MCF 10A (cell line): Measurements from ENCODE around the gene RIPK3. TPM values are rescaled to one million over a fixed set of nuclear protein-coding genes. Genes with fewer than 3 reads are reported as not detected.
"Not testable (repeated sequence)": the region's sequence is repeated elsewhere in the genome, so short reads cannot be mapped to it uniquely, and the experiment has no call there.

Experiments
- Bru-seq: library from RNA; stranded (reverse); fragments of 400-500 nt; gene quantifications from one replicate; lab custom pipeline; 2021; lab: Mats Ljungman, UMichigan
- BruChase-seq, 2 experiments: library from RNA; stranded (reverse); fragments of 400-500 nt; gene quantifications; one replicate each; lab custom pipeline; 2021; lab: Mats Ljungman, UMichigan
- BruUV-seq: library from RNA; stranded (reverse); fragments of 400-500 nt; replicated peaks from 2 replicates; lab custom pipeline; 2021; lab: Mats Ljungman, UMichigan
- CTCF ChIA-PET: fragments of 300-600 bp; sonication (Branson Sonifier 250); formaldehyde crosslinking; extraction: SDS; loops from one replicate; lab custom pipeline; 2021; ENCODE audit warnings: antibody characterized with exemption, inconsistent platforms; lab: Yijun Ruan, JAX
- POLR2A ChIA-PET: fragments of 300-600, 350-650 bp; sonication (Branson Sonifier 250); formaldehyde crosslinking; extraction: SDS; loops from one replicate; lab custom pipeline; 2020; ENCODE audit warnings: antibody characterized with exemption, inconsistent platforms; lab: Yijun Ruan, JAX
- DNase-seq: peaks from one replicate; pipeline ENCODE4 v3.0.0-alpha.2; 2018; ENCODE audit not compliant: unreplicated experiment
- H3K27ac Mint-ChIP-seq: one replicate; pipeline ENCODE4 v1.8.0; 2022; ENCODE audit warnings: mild to moderate bottlenecking, low read depth, mixed read lengths; ENCODE audit not compliant: unreplicated experiment
- H3K27me3 Mint-ChIP-seq: one replicate; pipeline ENCODE4 v1.8.0; 2022; ENCODE audit warnings: mixed read lengths; ENCODE audit not compliant: insufficient read depth, unreplicated experiment
- H3K36me3 Mint-ChIP-seq: one replicate; pipeline ENCODE4 v1.8.0; 2022; ENCODE audit warnings: mild to moderate bottlenecking, moderate library complexity, mixed read lengths; ENCODE audit not compliant: insufficient read depth, unreplicated experiment
- H3K4me1 Mint-ChIP-seq: one replicate; pipeline ENCODE4 v1.8.0; 2022; ENCODE audit warnings: mixed read lengths; ENCODE audit not compliant: insufficient read depth, unreplicated experiment
- H3K4me3 Mint-ChIP-seq: one replicate; pipeline ENCODE4 v1.8.0; 2022; ENCODE audit warnings: mild to moderate bottlenecking, moderate library complexity, mixed read lengths; ENCODE audit not compliant: unreplicated experiment
- H3K9me3 Mint-ChIP-seq: one replicate; pipeline ENCODE4 v1.8.0; 2022; ENCODE audit warnings: mixed read lengths; ENCODE audit not compliant: unreplicated experiment
- CTCF ChIP-seq: fragments of 200-600 bp; IDR thresholded peaks from one replicate; pipeline ENCODE4 v1.8.0; 2022; ENCODE audit warnings: antibody characterized with exemption, mild to moderate bottlenecking; ENCODE audit not compliant: unreplicated experiment
- intact Hi-C: fragments of 100-400 bp; cut with micrococcal nuclease; formaldehyde crosslinking; loops from 2 replicates; pipeline ENCODE4 v1.14.1; 2022
- long read RNA-seq: library from polyadenylated mRNA; stranded (forward); transcript quantifications from one replicate; pipeline ENCODE4 v2.0.0, GENCODE V29; 2022
- total RNA-seq: library from RNA; stranded (reverse); gene quantifications from 2 replicates; pipeline ENCODE4 v1.2.3, GENCODE V29; 2022

RIPK3 gene
- total RNA-seq: not detected in 2 replicates
- Bru-seq, nascent RNA: not detected
- BruChase-seq, experiment 1, labeled RNA remaining after a 6-hour chase: not detected
- BruChase-seq, experiment 2, labeled RNA remaining after a 2-hour chase: not detected
- long read RNA-seq: 0 reads

- no peak for DNase-seq
- CTCF ChIA-PET: interaction anchor here (0.7 to 16.6 kb wide), 7 partner anchors 8 to 93 kb away, joined by 3 to 626 read pairs (median 4); partner anchors contain the start of genes CBLN3, CIDEB and KHNYN
- intact Hi-C loops: no loop called here
- POLR2A ChIA-PET: no interaction called here
- no peaks in the 10 kb centered on the region for H3K9me3 Mint-ChIP-seq
- no peaks in the 10 kb centered on the region for H3K4me1 Mint-ChIP-seq
- no peak within 1 kb of the TSS for H3K4me3 Mint-ChIP-seq
- BruUV-seq: no TSS peak
- TF ChIP-seq CTCF: no peak
- H3K27ac Mint-ChIP-seq: no peak within 1 kb of the TSS
- peaks cover 22% of the 10 kb centered on the region for H3K27me3 Mint-ChIP-seq
- no peaks in the 10 kb centered on the region for H3K36me3 Mint-ChIP-seq
Measured at GRCh38 chr14:24339284-24340151, at the start of gene RIPK3. RIPK3 (minus strand) TSS chr14:24339991; CDS start chr14:24339826, 165 bp downstream.

DNA sequence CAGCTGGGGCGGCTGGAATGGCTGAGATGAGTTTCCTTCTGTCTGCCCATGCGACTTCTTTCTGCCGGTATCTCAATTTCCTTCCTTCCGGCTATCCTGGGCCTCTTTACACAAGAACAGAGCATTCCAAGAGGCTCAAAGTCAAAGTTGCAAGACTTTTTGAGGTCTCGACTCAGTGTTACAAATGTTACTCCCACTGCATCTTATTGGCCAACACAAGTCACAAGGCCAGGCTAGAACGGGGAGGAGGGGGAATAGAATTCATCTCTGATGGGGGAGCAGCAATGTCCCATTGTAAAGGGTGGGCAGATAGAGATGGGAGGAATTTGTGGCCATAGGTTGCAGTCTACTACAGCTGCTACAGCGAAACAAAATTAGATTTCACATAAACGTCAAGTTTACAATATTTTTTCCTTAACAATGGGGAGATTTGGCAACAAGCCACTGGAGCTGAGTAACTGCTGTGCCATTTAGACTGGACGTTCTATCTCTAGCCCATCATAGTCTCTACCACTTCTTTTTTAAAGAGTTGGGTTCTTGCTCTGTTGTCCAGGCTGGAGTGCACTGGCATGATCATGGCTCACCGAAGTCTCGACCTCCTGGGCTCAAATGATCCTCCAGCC is 49.5 kb upstream of the RIPK3 start:
- Mint-ChIP-seq H3K4me1 (peaks cover 6% of the 10 kb centered on the region), H3K4me3 (no peak overlapping the region), H3K36me3 (no peaks in the 10 kb centered on the region), H3K27ac (no peak overlapping the region), H3K27me3 (peaks cover 4% of the 10 kb centered on the region), H3K9me3 (no peaks in the 10 kb centered on the region)
- intact Hi-C loops: no loop called here
- ChIA-PET CTCF (interaction anchor here (1.0 to 2.4 kb wide), 6 partner anchors 11 to 48 kb away, joined by 3 to 10 read pairs (median 3); no protein-coding TSS in a partner anchor), POLR2A (interaction anchor here (1.0 to 1.1 kb wide), 2 partner anchors 12 to 27 kb away, joined by 3 read pairs; no protein-coding TSS in a partner anchor)
- no peak for TF ChIP-seq CTCF
- DNase-seq: no peak
- no TSS peak for BruUV-seq

DNA sequence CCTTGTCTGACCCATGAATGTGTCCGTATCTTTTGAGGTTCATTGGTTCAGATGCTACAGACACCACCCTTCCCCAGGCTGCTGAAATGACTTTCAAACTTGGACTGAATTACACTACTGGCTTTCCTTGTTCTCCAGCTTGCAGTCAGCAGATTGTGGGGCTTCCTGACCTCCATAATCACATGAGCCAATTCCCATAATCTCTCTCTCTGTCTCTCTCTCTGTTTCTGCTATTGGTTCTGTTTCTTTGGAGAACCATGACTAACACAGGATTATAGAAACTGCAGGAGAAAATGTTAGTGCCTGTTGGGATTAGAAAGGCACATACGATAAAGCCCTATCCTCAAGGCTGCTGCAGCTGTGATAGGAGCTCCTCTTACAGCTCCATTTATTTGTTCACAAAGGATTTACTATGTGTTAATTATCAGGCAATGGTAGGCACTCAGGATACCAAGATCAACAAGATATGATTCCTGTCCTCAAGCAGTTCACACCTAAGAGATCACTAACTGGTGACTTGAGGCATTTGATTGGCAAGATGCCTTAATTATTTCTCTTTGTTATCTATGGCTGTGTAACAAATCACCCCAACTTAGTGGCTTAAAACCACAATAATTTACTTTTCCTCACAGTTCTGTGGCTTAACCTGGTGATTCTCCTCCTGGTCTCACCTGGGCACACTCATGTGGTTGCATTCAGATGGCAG is 48.8 kb upstream of the RIPK3 start:
- Mint-ChIP-seq H3K4me3 (no peak overlapping the region), H3K27me3 (peaks cover 11% of the 10 kb centered on the region), H3K9me3 (no peaks in the 10 kb centered on the region), H3K27ac (no peak overlapping the region), H3K36me3 (no peaks in the 10 kb centered on the region), H3K4me1 (peaks cover 6% of the 10 kb centered on the region)
- intact Hi-C loops: no loop called here
- POLR2A ChIA-PET: interaction anchor here (0.7 to 1.1 kb wide), 5 partner anchors 7 to 55 kb away, joined by 3 to 4 read pairs (median 3); partner anchors contain the start of gene NYNRIN
- no TSS peak for BruUV-seq
- CTCF ChIA-PET: interaction anchor here (1.0 to 1.7 kb wide), 5 partner anchors 21 to 64 kb away, joined by 3 to 7 read pairs (median 3); no protein-coding TSS in a partner anchor
- no peak for DNase-seq
- no peak for TF ChIP-seq CTCF

- BruUV-seq, H3K4me1 Mint-ChIP-seq, H3K27ac Mint-ChIP-seq, H3K36me3 Mint-ChIP-seq, DNase-seq, POLR2A ChIA-PET, H3K4me3 Mint-ChIP-seq, H3K9me3 Mint-ChIP-seq, intact Hi-C loops: not testable (repeated sequence)
- CTCF ChIA-PET: interaction anchor here (1.1 to 1.7 kb wide), 2 partner anchors 44 to 63 kb away, joined by 3 to 7 read pairs; no protein-coding TSS in a partner anchor
- peaks cover 13% of the 10 kb centered on the region for H3K27me3 Mint-ChIP-seq
Measured at GRCh38 chr14:24387579-24387978, 47.8 kb upstream of the RIPK3 start.
